GM12872 (cell line): ENCODE measurements around the gene HAND1.

Source experiments
- CTCF ChIP-seq: IDR thresholded peaks from 3 replicates; pipeline ENCODE4 v1.5.1; 2011; ENCODE audit warnings: low read depth, mild to moderate bottlenecking, low read length, moderate library complexity; ENCODE audit not compliant: insufficient read depth

The HAND1 gene

DNA sequence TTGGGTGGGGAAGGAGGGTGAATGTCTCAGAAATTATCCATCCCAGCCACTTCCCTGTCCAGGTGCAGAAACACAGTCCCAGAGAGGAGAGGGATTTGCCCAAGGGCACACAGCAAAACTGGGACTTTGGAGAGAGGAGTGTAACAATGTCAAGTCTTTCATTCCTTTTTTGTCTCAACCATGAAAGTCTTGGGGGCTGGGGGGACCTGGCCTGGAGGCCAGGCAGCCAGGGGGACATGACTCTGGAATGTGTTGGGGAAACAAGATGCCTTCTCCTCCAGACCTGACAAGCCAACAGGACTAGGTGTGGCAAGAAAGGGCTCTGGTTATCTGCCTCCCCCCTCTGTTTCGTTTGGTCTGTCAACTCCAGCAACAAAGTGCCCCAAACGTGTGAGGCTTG, 13.9 kb upstream of the HAND1 start:
- no peak for TF ChIP-seq CTCF

- TF ChIP-seq CTCF, result no peak
Observed at GRCh38 chr5:154487541-154487940, 9.5 kb upstream of the HAND1 start.

DNA sequence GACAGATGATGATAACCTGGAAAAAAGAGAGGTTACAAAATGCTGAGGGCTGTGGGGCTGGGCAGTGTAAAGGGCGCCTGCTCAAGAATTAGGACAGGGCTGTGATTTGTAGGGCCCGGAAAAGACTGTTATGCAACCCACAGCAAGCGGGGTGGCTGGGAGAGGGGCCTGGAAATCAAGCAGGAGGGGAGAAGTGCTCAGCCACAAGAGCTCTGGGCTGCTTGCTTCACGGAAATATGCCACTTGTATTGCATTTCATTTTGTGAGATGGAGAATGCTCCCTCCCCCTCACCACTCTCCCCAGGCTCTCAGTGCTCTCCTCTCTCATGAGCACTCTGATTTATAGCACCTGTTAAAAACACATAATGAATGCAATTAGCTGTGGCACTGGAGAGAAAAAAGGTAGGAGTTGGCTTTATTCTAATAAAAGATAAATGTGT, 8.4 kb upstream of the HAND1 start:
- no peak for TF ChIP-seq CTCF

DNA sequence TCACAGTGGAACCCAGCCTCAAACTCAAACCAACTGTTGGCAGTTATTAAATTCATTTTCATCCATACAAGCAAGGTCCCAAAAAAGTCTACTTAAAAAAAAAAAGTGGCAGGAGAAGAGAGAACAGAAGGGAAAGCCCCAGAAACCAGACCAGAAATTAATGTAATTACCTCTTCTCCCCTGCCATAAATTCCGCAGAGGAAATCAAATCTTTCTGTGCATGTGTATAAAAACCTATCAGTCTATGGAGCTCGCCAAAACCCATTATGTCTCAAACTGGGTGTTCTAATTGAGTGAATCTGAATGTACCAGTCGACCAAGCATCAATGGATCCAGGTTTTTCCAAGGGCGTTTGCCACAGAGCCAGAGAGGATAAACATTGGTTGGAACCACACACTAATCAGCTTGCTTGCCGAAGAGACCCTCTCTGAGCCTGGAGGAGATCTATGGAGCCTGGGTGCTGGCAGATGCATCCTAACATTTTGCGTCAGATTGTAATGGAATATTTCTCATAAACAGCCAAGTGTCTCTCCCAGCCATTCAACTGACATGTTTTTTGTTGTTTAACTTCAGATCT, 7.9 kb upstream of the HAND1 start:
- TF ChIP-seq CTCF, result no peak

DNA sequence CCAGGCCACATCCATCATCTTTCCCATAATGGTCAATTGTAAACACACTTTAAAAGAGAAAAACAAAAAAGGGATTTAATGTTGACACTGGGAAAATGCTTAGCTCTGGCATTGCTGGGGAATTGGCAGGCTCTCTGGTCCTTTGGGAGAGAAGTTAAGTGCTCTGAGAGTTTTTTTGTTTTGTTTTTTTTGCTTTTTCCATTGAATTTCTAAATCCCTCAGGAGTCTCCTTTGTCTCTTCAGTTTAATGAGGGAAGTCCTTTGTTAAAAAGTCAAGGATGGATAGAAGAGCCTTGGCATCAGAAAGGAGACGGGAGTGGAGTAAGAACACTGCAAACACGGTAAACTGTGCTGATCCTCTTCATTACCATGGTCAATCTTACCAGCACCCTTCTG, 7.1 kb upstream of the HAND1 start:
- no peak for TF ChIP-seq CTCF

GRCh38 chr5:154484393-154485095, 6.5 kb upstream of the HAND1 start:
- no peak for TF ChIP-seq CTCF

GRCh38 chr5:154483654-154484392, 5.8 kb upstream of the HAND1 start:
- TF ChIP-seq CTCF, result no peak
